ENCODE results near the gene RPS6KC1.
A peak's percentile ranks its signal among the peaks of the same experiment; 100 is the strongest.
"Not testable (repeated sequence)": the region's sequence is repeated elsewhere in the genome, so short reads cannot be mapped to it uniquely, and the experiment has no call there.

The RPS6KC1 gene

GRCh38 chr1:213163278-213163711 lies 112.3 kb downstream of the RPS6KC1 start:
- DNase-seq: no peak

GRCh38 chr1:213164561-213164960 lies 113.5 kb downstream of the RPS6KC1 start:
- DNase-seq: no peak

DNA sequence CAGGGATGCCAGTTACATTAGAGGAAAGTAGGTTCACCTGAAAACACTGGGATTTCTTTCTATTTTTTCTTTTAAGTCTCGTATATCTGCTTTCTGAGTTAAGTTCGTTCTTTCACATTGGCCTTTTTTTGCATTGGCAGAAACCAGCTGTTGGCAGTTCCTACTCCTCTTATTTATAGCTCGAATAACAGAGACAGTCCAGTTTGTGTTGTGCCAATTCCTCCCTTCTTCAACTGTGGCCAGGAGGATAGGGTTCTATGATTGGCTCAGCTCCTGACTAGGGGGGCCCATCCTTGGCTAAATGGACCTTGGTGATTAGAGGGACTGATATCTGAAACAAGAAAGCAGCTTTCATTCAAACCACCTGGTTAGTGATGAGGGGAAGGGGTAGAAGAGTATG lies 115.8 kb downstream of the RPS6KC1 start:
- DNase-seq: no peak

DNA sequence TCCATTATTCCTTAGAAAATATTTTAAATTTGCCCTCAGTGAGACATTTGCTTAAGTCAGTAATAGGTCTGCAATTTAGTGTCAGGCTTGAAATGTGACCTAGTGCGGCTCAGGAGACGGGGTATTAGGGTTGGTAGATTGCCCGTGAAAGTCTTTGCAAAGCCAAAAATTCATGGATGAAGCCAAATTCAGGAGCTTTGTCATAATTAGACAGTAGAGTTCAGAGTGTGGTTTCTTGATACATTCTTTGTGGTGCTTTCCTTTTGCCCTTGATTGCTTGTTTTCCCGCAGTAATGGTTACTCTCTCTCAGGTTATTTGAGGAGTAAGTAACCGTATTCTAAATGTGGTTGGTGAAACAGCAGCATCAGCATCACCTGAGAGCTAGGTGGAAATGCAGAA lies 120.7 kb downstream of the RPS6KC1 start:
- DNase-seq: no peak

GRCh38 chr1:213176341-213176740 lies 125.3 kb downstream of the RPS6KC1 start:
- no peak for DNase-seq

DNA sequence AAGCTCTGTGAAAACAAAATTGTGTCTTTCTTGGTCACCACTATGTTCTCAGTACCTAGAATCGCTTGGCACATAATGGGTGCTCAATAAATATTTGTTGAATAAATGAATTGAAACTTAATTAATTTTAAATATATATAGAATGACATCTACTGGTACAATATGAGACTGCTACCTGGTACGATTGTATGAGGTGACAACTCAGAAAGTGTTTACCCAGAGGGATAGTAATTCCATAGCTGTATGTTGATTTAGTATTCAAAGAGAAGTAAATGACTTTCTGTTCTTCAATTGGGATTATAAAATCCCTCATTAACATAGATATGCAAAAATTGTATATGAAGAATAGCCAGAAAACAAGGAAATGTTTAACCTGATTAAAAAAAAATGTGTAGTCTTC lies 128.7 kb downstream of the RPS6KC1 start:
- no peak for DNase-seq

- no peak for DNase-seq
Measured at GRCh38 chr1:213180833-213181232, 129.8 kb downstream of the RPS6KC1 start.

- no peak for DNase-seq
Measured at GRCh38 chr1:213183036-213183672, 132.1 kb downstream of the RPS6KC1 start.

DNA sequence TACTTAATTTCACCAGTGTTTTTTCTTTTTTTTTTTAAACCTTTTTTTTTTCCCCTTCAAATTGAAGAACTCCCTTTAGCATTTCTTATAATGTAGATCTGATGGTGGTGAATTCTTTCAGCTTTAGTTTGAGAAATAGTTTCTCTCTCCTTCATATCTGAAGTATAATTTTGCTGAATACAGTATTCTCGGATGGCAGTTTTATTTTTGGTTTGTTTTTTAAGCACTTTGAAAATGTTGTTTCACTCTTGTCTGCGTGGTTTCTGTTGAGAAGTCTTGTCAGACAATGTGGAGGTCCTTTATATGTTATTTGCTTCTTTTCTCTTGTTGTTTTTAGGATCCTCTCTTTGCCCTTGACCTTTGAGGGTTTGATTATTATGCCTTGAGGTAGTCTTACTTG lies 135.1 kb downstream of the RPS6KC1 start:
- DNase-seq: no peak

DNA sequence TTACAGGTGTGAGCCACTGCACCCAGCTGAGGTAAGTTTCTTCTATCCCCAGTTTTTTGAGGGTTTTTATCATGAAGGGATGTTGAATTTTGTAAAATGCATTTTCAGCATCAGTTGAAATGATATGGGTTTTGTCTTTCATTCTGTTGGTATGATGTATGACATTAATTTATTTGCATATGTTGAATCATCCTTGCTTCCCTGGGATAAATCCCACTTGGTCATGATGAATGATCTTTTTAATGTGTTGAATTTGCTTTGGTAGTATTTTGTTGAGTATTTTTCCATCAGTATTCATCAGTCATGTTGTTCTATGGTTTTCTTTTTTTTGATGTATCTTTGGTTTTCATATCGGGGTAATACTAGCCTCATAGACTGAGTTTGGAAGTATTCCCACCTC lies 141.0 kb downstream of the RPS6KC1 start:
- DNase-seq: no peak

DNA sequence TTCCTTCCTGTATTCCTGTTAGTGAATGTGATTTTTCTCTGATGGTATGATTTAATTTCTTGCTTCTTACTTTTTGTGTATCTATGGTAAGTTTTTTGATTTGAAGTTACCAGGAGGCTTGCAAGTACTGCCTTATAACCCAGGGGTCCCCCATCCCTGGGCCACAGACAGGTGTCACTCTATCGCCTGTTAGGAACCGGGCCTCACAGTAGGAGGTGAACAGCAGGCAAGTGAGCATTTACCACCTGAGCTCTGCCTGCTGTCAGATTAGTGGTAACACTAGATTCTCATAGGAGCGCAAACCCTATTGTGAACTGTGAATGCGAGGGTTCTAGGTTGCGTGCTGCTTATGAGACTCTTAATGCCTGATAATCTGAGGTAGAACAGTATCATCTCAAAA lies 143.3 kb downstream of the RPS6KC1 start:
- DNase-seq: no peak

DNA sequence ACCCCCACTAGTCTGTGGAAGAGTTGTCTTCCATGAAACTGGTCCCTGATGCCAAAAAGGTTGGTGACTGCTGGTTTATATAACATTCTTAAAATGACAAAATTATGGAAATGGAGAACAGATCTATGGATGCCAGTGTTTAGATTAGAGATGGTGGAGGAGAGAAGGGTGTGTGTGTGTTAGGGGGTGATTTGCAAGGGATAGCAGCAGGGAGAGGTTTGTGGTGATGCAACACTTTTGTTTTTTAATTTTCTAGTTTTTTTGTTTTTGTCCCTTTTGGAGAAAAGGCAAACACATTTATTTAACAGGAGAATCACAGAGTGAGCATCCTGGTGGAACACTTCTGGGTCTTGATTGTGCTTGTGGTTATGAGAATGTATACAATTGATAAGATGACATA lies 143.8 kb downstream of the RPS6KC1 start:
- no peak for DNase-seq

DNA sequence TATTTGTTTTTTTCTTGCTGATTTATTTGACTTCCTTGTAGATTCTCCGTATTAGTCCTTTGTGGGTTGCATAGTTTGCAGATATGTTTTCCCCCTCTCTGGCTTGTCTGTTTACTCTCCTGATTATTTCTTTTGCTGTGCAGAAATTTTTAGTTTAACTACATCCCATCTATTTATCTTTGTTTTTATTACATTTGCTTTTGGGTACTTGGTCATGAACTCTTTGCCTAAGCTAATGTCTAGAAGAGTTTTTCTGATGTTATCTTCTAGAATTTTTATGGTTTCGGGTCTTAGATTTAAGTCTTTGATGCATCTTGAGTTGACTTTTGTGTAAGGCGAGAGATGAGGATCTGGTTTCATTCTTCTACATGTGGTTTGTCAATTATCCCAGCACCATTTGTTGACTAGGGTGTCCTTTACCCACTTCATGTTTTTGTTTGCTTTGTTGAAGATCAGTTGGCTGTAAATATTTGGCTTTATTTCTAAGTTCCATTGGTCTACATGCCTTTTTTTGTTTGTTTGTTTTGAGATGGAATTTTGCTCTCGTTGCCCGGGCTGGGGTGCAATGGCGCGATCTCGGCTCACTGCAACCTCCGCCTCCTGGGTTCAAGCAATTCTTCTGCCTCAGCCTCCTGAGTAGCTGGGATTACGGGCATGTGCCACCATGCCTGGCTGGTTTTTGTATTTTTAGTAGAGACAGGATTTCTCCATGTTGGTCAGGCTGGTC lies 145.4 kb downstream of the RPS6KC1 start:
- DNase-seq: not testable (repeated sequence)

DNA sequence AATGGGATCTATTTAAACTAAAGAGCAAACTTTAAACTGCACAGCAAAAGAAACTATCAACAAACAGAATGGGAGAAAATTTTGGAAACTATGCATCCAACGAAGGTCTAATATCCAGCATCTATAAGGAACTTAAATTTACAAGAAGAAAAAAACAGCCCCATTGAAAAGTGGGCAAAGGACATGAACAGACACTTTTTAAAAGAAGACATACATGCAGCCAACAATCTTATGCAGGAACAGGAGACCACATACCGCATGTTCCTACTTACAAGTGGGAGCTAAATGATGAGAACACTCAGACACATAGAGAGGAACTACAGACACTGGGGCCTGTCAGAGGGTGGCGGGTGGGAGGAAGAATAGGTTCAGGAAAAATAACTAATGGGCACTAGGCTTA lies 149.6 kb downstream of the RPS6KC1 start:
- no peak for DNase-seq

- DNase-seq: no peak
Measured at GRCh38 chr1:213201380-213202155, 150.5 kb downstream of the RPS6KC1 start.

DNA sequence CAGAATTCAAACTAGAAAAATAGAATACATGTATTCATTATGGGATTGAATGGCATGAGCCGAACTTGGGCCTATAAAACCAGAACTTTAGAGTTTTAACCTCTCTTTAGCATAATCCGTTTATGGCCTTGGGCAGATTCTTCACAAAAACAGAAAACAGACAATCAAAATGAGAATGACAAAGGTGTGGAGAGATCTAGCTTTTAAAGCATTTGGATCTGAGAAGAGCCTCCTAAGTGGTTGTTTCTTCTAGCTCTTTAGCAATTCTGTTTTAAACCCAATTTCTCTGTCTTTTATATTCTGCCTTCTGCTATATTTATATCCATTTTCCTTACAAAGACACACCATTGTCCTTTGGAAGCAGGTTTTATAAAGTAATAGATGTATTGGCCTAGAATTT lies 160.2 kb downstream of the RPS6KC1 start:
- no peak for DNase-seq

DNA sequence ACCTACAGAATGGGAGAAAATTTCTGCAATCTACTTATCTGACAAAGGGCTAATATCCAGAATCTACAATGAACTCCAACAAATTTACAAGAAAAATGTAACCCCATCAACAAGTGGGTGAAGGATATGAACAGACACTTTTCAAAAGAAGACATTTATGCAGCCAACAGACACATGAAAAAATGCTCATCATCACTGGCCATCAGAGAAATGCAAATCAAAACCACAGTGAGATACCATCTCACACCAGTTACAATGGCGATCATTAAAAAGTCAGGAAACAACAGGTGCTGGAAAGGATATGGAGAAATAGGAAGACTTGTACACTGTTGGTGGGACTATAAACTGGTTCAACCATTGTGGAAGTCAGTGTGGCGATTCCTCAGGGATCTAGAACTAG lies 168.0 kb downstream of the RPS6KC1 start:
- DNase-seq: not testable (repeated sequence)

DNA sequence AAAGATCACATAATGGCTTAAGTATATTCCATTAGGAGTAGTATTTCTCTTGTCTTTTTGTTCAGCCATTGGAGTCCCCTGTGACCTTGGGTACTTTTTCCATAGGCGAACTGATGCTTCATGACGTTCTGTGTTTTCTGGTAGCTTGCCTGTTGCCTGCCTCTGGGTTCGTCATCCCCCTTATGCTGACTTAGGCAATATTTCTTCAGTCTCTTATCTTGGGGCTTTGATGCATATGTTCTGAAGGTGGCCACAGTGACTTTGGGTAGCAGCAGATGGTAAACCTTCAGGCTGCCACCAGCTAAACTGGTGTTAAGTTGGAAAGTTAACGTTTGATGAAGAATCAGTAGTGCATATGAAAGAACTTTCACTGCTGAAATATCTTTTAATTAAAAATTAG lies 170.2 kb downstream of the RPS6KC1 start:
- no peak for DNase-seq

GRCh38 chr1:213227458-213227857 lies 176.4 kb downstream of the RPS6KC1 start:
- DNase-seq: peak; percentile 9

GRCh38 chr1:213231795-213232231 lies 180.8 kb downstream of the RPS6KC1 start:
- DNase-seq: no peak

DNA sequence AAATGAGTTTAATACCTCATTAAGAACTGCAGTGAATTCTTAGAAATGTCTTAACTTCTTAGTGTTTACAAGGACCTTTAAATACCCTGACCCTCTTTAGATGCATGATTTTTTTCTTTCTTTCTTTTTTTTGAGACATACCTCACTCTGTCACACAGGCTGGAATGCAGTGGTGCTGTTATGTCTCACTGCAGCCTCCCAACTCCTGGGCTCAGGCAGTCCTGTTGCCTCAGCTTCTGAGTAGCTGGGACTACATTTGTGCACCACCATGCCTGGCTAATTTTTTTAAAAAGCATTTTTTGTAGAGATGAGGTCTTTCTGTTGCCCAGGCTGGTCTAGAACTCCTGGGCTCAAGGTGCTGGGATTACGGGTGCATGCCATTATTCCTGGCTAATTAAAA lies 191.8 kb downstream of the RPS6KC1 start:
- DNase-seq: no peak

DNA sequence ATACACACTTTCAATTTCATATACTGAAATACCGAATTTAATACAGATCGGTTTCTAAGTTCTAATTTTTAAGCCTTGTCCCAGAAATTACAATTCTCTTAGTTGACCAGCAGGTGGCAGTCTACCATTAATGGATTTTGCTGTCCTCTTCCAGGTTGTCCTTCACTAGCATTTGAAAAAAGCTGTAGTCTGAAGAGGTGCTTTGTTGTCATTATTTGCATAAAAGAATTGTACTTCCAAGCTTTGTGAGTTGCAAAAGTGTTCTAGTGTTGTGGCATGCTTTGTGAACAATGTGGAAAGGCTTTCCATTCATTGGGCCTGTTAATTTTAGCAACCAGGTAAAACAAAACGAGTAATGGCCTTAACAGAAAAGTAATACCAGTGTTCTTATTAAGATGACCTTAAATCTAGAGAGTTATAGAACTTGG lies 193.6 kb downstream of the RPS6KC1 start:
- DNase-seq: peak; percentile 62

GRCh38 chr1:213245260-213245910 lies 194.3 kb downstream of the RPS6KC1 start:
- no peak for DNase-seq
